Measurements from ENCODE around the gene CENPO.

The CENPO gene

GRCh38 chr2:24747299-24747698 is 45.9 kb upstream of the CENPO start:
- Histone ChIP-seq H3K27me3 (ENCODE audit: insufficient read depth, poor library complexity, severe bottlenecking) (no peaks in the 10 kb centered on the region), H3K27ac (replicated peaks) (no peak overlapping the region), H3K4me3 (replicated peaks; ENCODE audit: insufficient read depth, low read length) (no peak overlapping the region)
- TF ChIP-seq, protein P1, sequence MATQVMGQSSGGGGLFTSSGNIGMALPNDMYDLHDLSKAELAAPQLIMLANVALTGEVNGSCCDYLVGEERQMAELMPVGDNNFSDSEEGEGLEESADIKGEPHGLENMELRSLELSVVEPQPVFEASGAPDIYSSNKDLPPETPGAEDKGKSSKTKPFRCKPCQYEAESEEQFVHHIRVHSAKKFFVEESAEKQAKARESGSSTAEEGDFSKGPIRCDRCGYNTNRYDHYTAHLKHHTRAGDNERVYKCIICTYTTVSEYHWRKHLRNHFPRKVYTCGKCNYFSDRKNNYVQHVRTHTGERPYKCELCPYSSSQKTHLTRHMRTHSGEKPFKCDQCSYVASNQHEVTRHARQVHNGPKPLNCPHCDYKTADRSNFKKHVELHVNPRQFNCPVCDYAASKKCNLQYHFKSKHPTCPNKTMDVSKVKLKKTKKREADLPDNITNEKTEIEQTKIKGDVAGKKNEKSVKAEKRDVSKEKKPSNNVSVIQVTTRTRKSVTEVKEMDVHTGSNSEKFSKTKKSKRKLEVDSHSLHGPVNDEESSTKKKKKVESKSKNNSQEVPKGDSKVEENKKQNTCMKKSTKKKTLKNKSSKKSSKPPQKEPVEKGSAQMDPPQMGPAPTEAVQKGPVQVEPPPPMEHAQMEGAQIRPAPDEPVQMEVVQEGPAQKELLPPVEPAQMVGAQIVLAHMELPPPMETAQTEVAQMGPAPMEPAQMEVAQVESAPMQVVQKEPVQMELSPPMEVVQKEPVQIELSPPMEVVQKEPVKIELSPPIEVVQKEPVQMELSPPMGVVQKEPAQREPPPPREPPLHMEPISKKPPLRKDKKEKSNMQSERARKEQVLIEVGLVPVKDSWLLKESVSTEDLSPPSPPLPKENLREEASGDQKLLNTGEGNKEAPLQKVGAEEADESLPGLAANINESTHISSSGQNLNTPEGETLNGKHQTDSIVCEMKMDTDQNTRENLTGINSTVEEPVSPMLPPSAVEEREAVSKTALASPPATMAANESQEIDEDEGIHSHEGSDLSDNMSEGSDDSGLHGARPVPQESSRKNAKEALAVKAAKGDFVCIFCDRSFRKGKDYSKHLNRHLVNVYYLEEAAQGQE (IDR thresholded peaks at IDR 0.05; ENCODE audit: insufficient replicate concordance, low read depth): no peak
- no peak for TF ChIP-seq GABPA (IDR thresholded peaks at IDR 0.05; ENCODE audit: low read depth)
- no peak for TF ChIP-seq POLR2AphosphoS5 (IDR thresholded peaks at IDR 0.05; ENCODE audit: low read depth)
- TF ChIP-seq SPI1 (IDR thresholded peaks at IDR 0.05; ENCODE audit: borderline replicate concordance, low read depth): no peak
- TF ChIP-seq, protein P2, sequence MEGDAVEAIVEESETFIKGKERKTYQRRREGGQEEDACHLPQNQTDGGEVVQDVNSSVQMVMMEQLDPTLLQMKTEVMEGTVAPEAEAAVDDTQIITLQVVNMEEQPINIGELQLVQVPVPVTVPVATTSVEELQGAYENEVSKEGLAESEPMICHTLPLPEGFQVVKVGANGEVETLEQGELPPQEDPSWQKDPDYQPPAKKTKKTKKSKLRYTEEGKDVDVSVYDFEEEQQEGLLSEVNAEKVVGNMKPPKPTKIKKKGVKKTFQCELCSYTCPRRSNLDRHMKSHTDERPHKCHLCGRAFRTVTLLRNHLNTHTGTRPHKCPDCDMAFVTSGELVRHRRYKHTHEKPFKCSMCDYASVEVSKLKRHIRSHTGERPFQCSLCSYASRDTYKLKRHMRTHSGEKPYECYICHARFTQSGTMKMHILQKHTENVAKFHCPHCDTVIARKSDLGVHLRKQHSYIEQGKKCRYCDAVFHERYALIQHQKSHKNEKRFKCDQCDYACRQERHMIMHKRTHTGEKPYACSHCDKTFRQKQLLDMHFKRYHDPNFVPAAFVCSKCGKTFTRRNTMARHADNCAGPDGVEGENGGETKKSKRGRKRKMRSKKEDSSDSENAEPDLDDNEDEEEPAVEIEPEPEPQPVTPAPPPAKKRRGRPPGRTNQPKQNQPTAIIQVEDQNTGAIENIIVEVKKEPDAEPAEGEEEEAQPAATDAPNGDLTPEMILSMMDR (IDR thresholded peaks at IDR 0.05; ENCODE audit: insufficient read depth, low read length): no peak
- no peak for DNase-seq (ENCODE audit: low read depth in 1 of 2, low spot score in 1 of 2)

DNA sequence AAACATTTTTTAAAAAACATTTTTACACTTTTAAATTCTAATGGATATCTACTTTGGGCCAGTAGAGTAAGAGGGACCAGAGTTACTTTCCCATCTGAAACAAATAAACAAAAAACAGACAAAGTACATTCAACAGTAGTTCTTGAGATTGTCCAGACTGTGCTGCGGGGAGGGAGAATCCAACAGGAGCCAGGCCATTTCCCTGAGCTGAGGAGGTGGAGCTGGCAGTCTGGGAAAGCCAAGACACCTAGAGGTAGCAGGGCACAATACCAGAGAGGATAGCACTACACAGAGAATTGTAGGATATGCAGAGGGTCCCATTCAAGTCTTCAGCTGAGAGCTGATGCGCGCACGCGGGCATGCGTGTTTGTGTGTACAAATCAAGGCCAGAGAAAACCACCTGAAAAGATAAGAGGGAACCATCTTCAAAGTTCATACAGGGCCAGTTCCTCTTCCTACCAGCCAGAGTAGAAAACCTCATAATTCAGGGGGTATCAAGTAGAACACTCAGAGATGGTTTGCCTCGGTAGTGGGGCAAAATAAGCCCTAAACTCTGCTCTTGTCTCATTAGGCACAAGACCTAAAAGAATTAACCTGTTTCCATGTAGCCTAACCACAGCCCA is 44.0 kb upstream of the CENPO start:
- no peak for DNase-seq (ENCODE audit: low read depth in 1 of 2, low spot score in 1 of 2)
- no peak overlapping the region for H3K27ac ChIP-seq (replicated peaks)
- H3K4me3 ChIP-seq (replicated peaks; ENCODE audit: insufficient read depth, low read length): no peak overlapping the region
- TF ChIP-seq, protein P1 (IDR thresholded peaks at IDR 0.05; ENCODE audit: insufficient replicate concordance, low read depth): no peak
- TF ChIP-seq GABPA (IDR thresholded peaks at IDR 0.05; ENCODE audit: low read depth) (no peak), SPI1 (IDR thresholded peaks at IDR 0.05; ENCODE audit: borderline replicate concordance, low read depth) (no peak), POLR2AphosphoS5 (IDR thresholded peaks at IDR 0.05; ENCODE audit: low read depth) (no peak)
- TF ChIP-seq, protein P2 (IDR thresholded peaks at IDR 0.05; ENCODE audit: insufficient read depth, low read length): no peak
- H3K27me3 ChIP-seq (ENCODE audit: insufficient read depth, poor library complexity, severe bottlenecking): no peaks in the 10 kb centered on the region

- TF ChIP-seq POLR2AphosphoS5 (IDR thresholded peaks at IDR 0.05; ENCODE audit: low read depth) (no peak), GABPA (IDR thresholded peaks at IDR 0.05; ENCODE audit: low read depth) (no peak), SPI1 (IDR thresholded peaks at IDR 0.05; ENCODE audit: borderline replicate concordance, low read depth) (no peak)
- TF ChIP-seq, protein P2 (IDR thresholded peaks at IDR 0.05; ENCODE audit: insufficient read depth, low read length): no peak
- TF ChIP-seq, protein P1 (IDR thresholded peaks at IDR 0.05; ENCODE audit: insufficient replicate concordance, low read depth): no peak
- Histone ChIP-seq H3K27me3 (ENCODE audit: insufficient read depth, poor library complexity, severe bottlenecking) (no peaks in the 10 kb centered on the region), H3K27ac (replicated peaks) (no peak overlapping the region), H3K4me3 (replicated peaks; ENCODE audit: insufficient read depth, low read length) (no peak overlapping the region)
- no peak for DNase-seq (ENCODE audit: low read depth in 1 of 2, low spot score in 1 of 2)
These were observed 38.1 kb upstream of the CENPO start for GRCh38 chr2:24754985-24755705.
